HepG2 (cell line): ENCODE data around the gene MFRP. TPM values are rescaled to one million over a fixed set of nuclear protein-coding genes. Genes with fewer than 3 reads are reported as not detected.

ENCODE experiments used
- ATAC-seq: fragments of 200-7000 bp; cut with Tn5 transposase; 3 replicates; pipeline ENCODE4 v1.9.1; 2020; ENCODE audit warnings: mild to moderate bottlenecking, moderate library complexity
- BruUV-seq: library from RNA; stranded (reverse); fragments of 400-500 nt; replicated peaks from 2 replicates; lab custom pipeline; 2021; lab: Mats Ljungman, UMichigan
- CTCF ChIA-PET: fragments of 300-600 bp; formaldehyde crosslinking; extraction: SDS; loops from one replicate; lab custom pipeline; 2021; ENCODE audit warnings: low total read pairs, inconsistent platforms, low intra/inter-chr PET ratio; lab: Yijun Ruan, JAX
- POLR2A ChIA-PET: fragments of 350-600 bp; sonication (Branson Sonifier 250); formaldehyde crosslinking; loops from one replicate; lab custom pipeline; 2020; ENCODE audit warnings: antibody characterized with exemption, inconsistent platforms; lab: Yijun Ruan, JAX
- DNase-seq: peaks from one replicate; pipeline ENCODE4 v3.0.0-alpha.2; 2015; ENCODE audit warnings: low spot score
- FAIRE-seq: peaks from 3 replicates; lab custom pipeline; 2011; peaks lifted over from hg19 to GRCh38; lab: Jason Lieb, UNC
- H2AFZ ChIP-seq: one replicate; pipeline ENCODE4 v1.6.1; 2011; ENCODE audit warnings: low read length, inconsistent platforms
- H3K27ac ChIP-seq: fragments of 300-600 bp; 3 replicates; pipeline ENCODE4 v1.8.0; 2011; ENCODE audit warnings: mixed run types, mild to moderate bottlenecking, mixed read lengths, low read length, inconsistent platforms; ENCODE audit not compliant: insufficient read depth; ENCODE audit errors: extremely low read length
- H3K27me3 ChIP-seq, 2 experiments: fragments of 200-600 bp in 1 of 2; 2 replicates in 1 of 2; 3 replicates in 1 of 2; pipeline versions ENCODE4 v1.6.0 to v1.8.0; 2011; ENCODE audit warnings: low read length in 2 of 2, mild to moderate bottlenecking in 2 of 2, moderate library complexity in 2 of 2, inconsistent platforms in 1 of 2; ENCODE audit not compliant: insufficient read depth in 2 of 2, control insufficient read depth in 1 of 2
- H3K36me3 ChIP-seq, 2 experiments: fragments of 200-600 bp in 1 of 2; replicated peaks in 1 of 2; 2 replicates in 1 of 2; 3 replicates in 1 of 2; pipeline versions ENCODE4 v1.5.1 to v1.8.0; 2011; ENCODE audit warnings: low read length in 2 of 2, inconsistent platforms in 1 of 2; ENCODE audit not compliant: insufficient read depth in 2 of 2, control insufficient read depth in 1 of 2
- H3K4me1 ChIP-seq: 2 replicates; pipeline ENCODE4 v1.5.1; 2012; ENCODE audit warnings: low read length, inconsistent platforms; ENCODE audit not compliant: insufficient read depth
- H3K4me2 ChIP-seq: 2 replicates; pipeline ENCODE4 v1.6.0; 2011; ENCODE audit warnings: low read depth, low read length, inconsistent platforms
- H3K4me3 ChIP-seq, 3 experiments: fragments of 200-600 bp in 1 of 3; sonication (generic), shearing (Covaris generic) in 1 of 3; replicated peaks in 1 of 3; 2 replicates each; pipeline ENCODE4 v1.5.1; 2011 to 2016; ENCODE audit warnings: low read length in 3 of 3, inconsistent platforms in 2 of 3, low read depth in 2 of 3, mild to moderate bottlenecking in 2 of 3, control low read depth in 1 of 3, mixed read lengths in 1 of 3; ENCODE audit not compliant: insufficient read depth in 1 of 3
- H3K79me2 ChIP-seq: one replicate; pipeline ENCODE4 v1.6.1; 2011; ENCODE audit warnings: low read length, inconsistent platforms; ENCODE audit not compliant: insufficient read depth
- H3K9ac ChIP-seq: 2 replicates; pipeline ENCODE4 v1.6.0; 2011; ENCODE audit warnings: mild to moderate bottlenecking, low read depth, low read length, inconsistent platforms; ENCODE audit not compliant: insufficient read depth
- H3K9me3 ChIP-seq: 2 replicates; pipeline ENCODE4 v1.5.1; 2012; ENCODE audit warnings: mild to moderate bottlenecking, low read length
- H4K20me1 ChIP-seq: 2 replicates; pipeline ENCODE4 v1.6.0; 2011; ENCODE audit warnings: inconsistent platforms, mild to moderate bottlenecking, low read length, moderate library complexity; ENCODE audit not compliant: insufficient read depth
- AGO2 ChIP-seq: fragments of 200-400 bp; formaldehyde crosslinking; optimal IDR thresholded peaks from 2 replicates; pipeline ENCODE3; 2017; ENCODE audit warnings: mild to moderate bottlenecking, low read depth, low read length, moderate library complexity
- DPF2 ChIP-seq: sonication (generic); formaldehyde crosslinking; IDR thresholded peaks from 2 replicates; pipeline ENCODE4 v1.4.0; 2020; ENCODE audit warnings: mild to moderate bottlenecking, low read depth, missing genetic modification reagents, borderline replicate concordance
- GTF2F1 ChIP-seq: fragments of 150-350 bp; IDR thresholded peaks from 2 replicates; pipeline ENCODE4 v1.6.1; 2014; ENCODE audit warnings: low read length
- POLR2G ChIP-seq: fragments of 200-400 bp; formaldehyde crosslinking; IDR thresholded peaks from 2 replicates; pipeline ENCODE4 v1.6.1; 2018; ENCODE audit warnings: mild to moderate bottlenecking, low read depth, low read length, moderate library complexity
- RFX3 ChIP-seq: IDR thresholded peaks from 2 replicates; pipeline ENCODE4 v1.6.1; 2016; ENCODE audit warnings: missing biosample characterization, missing genetic modification reagents
- SMARCE1 ChIP-seq: fragments of 450-650 bp; IDR thresholded peaks from 2 replicates; pipeline ENCODE4 v1.6.1; 2017; ENCODE audit warnings: borderline replicate concordance
- THAP7 ChIP-seq: sonication (generic); formaldehyde crosslinking; IDR thresholded peaks from 2 replicates; pipeline ENCODE4 v1.8.1; 2023; ENCODE audit warnings: mild to moderate bottlenecking, missing genetic modification reagents
- ZC3H13 ChIP-seq: sonication (generic); formaldehyde crosslinking; IDR thresholded peaks from 2 replicates; pipeline ENCODE4 v1.8.1; 2023; ENCODE audit warnings: mild to moderate bottlenecking, missing genetic modification reagents, moderate library complexity
- ZNF3 ChIP-seq: IDR thresholded peaks from 2 replicates; pipeline ENCODE4 v1.7.0; 2017; ENCODE audit warnings: inconsistent platforms
- ZNF317 ChIP-seq: sonication (generic); formaldehyde crosslinking; IDR thresholded peaks from 2 replicates; pipeline ENCODE4 v1.5.0; 2020; ENCODE audit warnings: mild to moderate bottlenecking, missing genetic modification reagents
- ZNF362 ChIP-seq: sonication (generic); formaldehyde crosslinking; IDR thresholded peaks from 2 replicates; pipeline ENCODE4 v1.4.0; 2020; ENCODE audit warnings: missing genetic modification reagents, mild to moderate bottlenecking, borderline replicate concordance
- ZNF564 ChIP-seq: sonication (generic); formaldehyde crosslinking; IDR thresholded peaks from 2 replicates; pipeline ENCODE4 v1.8.1; 2023; ENCODE audit warnings: mild to moderate bottlenecking, missing genetic modification reagents
- ZNF737 ChIP-seq: sonication (generic); formaldehyde crosslinking; IDR thresholded peaks from 2 replicates; pipeline ENCODE4 v1.5.0; 2020; ENCODE audit warnings: missing genetic modification reagents, mild to moderate bottlenecking, borderline replicate concordance
- WGBS: methylation state at CpG from one replicate; pipeline ENCODE4 v1.1.6; 2017; ENCODE audit warnings: low lambda C conversion rate; 5-methylcytosine and 5-hydroxymethylcytosine counted together
- in situ Hi-C: cut with HindIII; loops from 2 replicates; pipeline ENCODE4 v1.10.0; 2017; ENCODE audit warnings: low pct_unique_long_range_greater_than_20kb; ENCODE audit not compliant: extremely low pct_ligation_motif_present
- intact Hi-C: fragments of 100-400 bp; cut with micrococcal nuclease; formaldehyde crosslinking; loops from one replicate; pipeline ENCODE4 v1.10.0; 2022; ENCODE audit not compliant: unreplicated experiment
- polyA plus RNA-seq, 8 experiments: library from polyadenylated mRNA; depleted of rRNA in 3 of 8; stranded (reverse) in 7 of 8; unstranded in 1 of 8; fragments of >200 nt; fragmentation: Illumina TruSeq in 4 of 8; extraction: Trizol in 4 of 8; gene quantifications; 2 replicates each; pipeline versions ENCODE4 v1.2.1 to v1.2.3, GENCODE V29; 2011 to 2016; ENCODE audit warnings: low read depth in 4 of 8, missing spikeins in 1 of 8, mixed read lengths in 1 of 8; ENCODE audit not compliant: insufficient read depth in 1 of 8
- total RNA-seq, 5 experiments: library from RNA; depleted of rRNA; stranded (reverse); fragments of >200 nt; fragmentation: Illumina TruSeq; extraction: Trizol; gene quantifications; 2 replicates each; pipeline ENCODE4 v1.2.3, GENCODE V29; 2016; ENCODE audit warnings: low read depth in 1 of 5

Gene MFRP
- total and polyA plus RNA-seq, 2 of the 13 experiments (the other 11 are each of a cell fraction or from before 2014, with no cell fraction given), result not detected

- no peak for DNase-seq
- Histone ChIP-seq H2AFZ (no peak overlapping the region), H3K27ac (no peak overlapping the region), H3K36me3 (peaks cover 8 to 14% of the 10 kb centered on the region in 2 experiments; a peak in 4 of 5 replicates), H4K20me1 (peaks cover 4% of the 10 kb centered on the region; the same call in 1 of the 2 replicates), H3K9ac (no peak overlapping the region), H3K4me2 (peak overlapping the region; percentile 10; the same call in 1 of the 2 replicates), H3K79me2 (peaks cover 24% of the 10 kb centered on the region), H3K9me3 (no peaks in the 10 kb centered on the region), H3K4me1 (peaks cover 67% of the 10 kb centered on the region), H3K27me3 (peaks cover 0 to 11% of the 10 kb centered on the region in 2 experiments; a peak in 3 of 5 replicates), H3K4me3 (no peak overlapping the region)
- in situ Hi-C loops, result loop anchor here (5.0 to 10.0 kb wide), 2 partner anchors 35 to 138 kb away; no protein-coding TSS in a partner anchor
- 100% methylated on average over 5 of the region's 9 CpGs for WGBS
- ChIA-PET CTCF (interaction anchor here (1.9 kb wide), 1 partner anchor 34 kb away, joined by 5 read pairs; no protein-coding TSS in a partner anchor), POLR2A (interaction anchor here (1.4 to 2.3 kb wide), 4 partner anchors 14 to 38 kb away, joined by 3 to 29 read pairs (median 18); partner anchors contain the start of gene MCAM)
- no TSS peak for BruUV-seq
- no peak for FAIRE-seq
- no peak for ATAC-seq
- intact Hi-C loops, result no loop called here
- peak; percentile 12; the same call in 1 of the 2 replicates for TF ChIP-seq ZC3H13 (CRISPR knock-in tag)
- no peak for TF ChIP-seq RFX3 (CRISPR knock-in tag)
- TF ChIP-seq, all 625 proteins: peak for 1
Measured at GRCh38 chr11:119336744-119337469, 9.6 kb downstream of the MFRP start.

GRCh38 chr11:119335655-119336543 lies 10.6 kb downstream of the MFRP start:
- H3K79me2 ChIP-seq, result peaks cover 24% of the 10 kb centered on the region
- no peak overlapping the region for H3K27ac ChIP-seq
- ChIA-PET POLR2A (interaction anchor here (0.9 to 1.0 kb wide), 2 partner anchors 17 to 32 kb away, joined by 3 to 4 read pairs; no protein-coding TSS in a partner anchor), CTCF (no interaction called here)
- no peak for ATAC-seq
- peaks cover 8 to 14% of the 10 kb centered on the region in 2 experiments; a peak in 4 of 5 replicates for H3K36me3 ChIP-seq
- 96% methylated on average over 24 of the region's 30 CpGs for whole genome bisulfite sequencing
- H3K9ac ChIP-seq, result peak overlapping the region; percentile 86
- H3K4me3 ChIP-seq, result peak overlapping the region; percentile 78 to 94 (median 87)
- peaks cover 57% of the 10 kb centered on the region for H3K4me1 ChIP-seq
- peaks cover 0 to 3% of the 10 kb centered on the region in 2 experiments; a peak in 3 of 5 replicates for H3K27me3 ChIP-seq
- no peak for FAIRE-seq
- H3K4me2 ChIP-seq, result peak overlapping the region; percentile 89
- peaks cover 4% of the 10 kb centered on the region; the same call in 1 of the 2 replicates for H4K20me1 ChIP-seq
- H3K9me3 ChIP-seq, result no peaks in the 10 kb centered on the region
- no peak overlapping the region for H2AFZ ChIP-seq
- no TSS peak for BruUV-seq
- intact Hi-C loops (loop anchor here (2.0 kb wide), 1 partner anchor 17 kb away; no protein-coding TSS in a partner anchor), in situ Hi-C loops (loop anchor here (5.0 to 10.0 kb wide), 2 partner anchors 36 to 139 kb away; no protein-coding TSS in a partner anchor)
- DNase-seq, result no peak
- TF ChIP-seq ZNF737 (CRISPR knock-in tag) (no peak), DPF2 (CRISPR knock-in tag) (no peak), GTF2F1 (no peak), SMARCE1 (no peak), ZNF317 (CRISPR knock-in tag) (peak; percentile 96), ZNF362 (CRISPR knock-in tag) (no peak), THAP7 (CRISPR knock-in tag) (no peak), ZNF3 (CRISPR knock-in tag) (no peak), ZNF564 (CRISPR knock-in tag) (no peak), POLR2G (no peak), AGO2 (peak; percentile 34)
